ENCODE data around the gene GLP1R.

The GLP1R gene

GRCh38 chr6:39079197-39080125 lies 30.9 kb downstream of the GLP1R start:
- DNase-seq (ENCODE audit: insufficient read length, low spot score) = no peak
- TF ChIP-seq POLR2A (IDR thresholded peaks at IDR 0.05; ENCODE audit: low read depth, low read length) = no peak
- no peak for FAIRE-seq

DNA sequence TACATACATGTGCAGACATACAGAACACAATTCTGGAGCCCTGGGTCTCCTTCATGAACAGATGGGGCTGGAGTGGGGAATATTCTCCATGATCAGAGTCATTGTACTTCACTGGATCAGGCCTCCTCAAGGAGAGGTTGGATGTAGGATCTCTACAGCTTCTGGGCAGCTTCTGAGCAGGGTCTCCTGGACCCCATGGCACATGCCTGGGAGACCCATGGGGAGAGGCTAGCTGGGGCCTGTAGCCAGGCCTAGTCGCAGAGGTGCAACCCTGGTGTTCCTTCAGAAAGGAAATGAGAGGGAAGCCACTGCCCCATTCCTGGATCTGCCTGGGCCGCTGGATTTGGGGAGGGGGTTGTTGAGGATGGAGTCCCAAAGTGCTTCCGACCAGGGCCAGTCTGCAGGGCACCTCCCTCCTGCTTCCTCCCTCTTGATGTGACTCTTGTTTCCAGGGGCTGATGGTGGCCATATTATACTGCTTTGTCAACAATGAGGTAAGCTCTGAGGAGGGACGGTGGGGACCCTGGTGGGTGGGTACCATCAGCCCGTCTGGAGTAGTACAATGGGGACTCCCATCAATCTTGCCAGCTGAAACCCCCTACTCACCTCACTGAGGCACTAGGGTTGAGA lies 31.8 kb downstream of the GLP1R start:
- no peak for FAIRE-seq
- no peak for DNase-seq (ENCODE audit: insufficient read length, low spot score)
- no peak for TF ChIP-seq POLR2A (IDR thresholded peaks at IDR 0.05; ENCODE audit: low read depth, low read length)

- no peak for DNase-seq (ENCODE audit: insufficient read length, low spot score)
- no peak for FAIRE-seq
- TF ChIP-seq POLR2A (IDR thresholded peaks at IDR 0.05; ENCODE audit: low read depth, low read length) = no peak
Observed at GRCh38 chr6:39082310-39082709, 33.7 kb downstream of the GLP1R start.

DNA sequence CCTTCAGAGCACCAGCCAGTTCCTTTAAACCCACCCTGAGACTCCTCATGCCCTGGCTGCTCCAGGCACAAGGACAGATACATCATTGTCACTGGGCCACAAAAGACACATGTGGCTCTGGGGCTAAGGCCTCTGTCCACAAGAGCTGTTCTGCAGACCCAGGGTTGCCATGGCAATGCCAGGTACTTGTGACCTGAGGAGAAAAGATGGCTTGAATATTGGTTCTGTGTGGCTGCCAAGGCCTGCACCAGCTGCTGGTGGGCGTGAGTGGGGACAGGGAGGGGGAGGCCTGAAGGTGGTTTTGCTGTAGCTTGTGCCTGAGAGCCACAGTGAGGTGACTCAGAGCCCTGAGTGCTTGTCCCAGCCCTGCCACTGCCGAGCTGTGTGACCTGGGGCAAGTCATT lies 34.7 kb downstream of the GLP1R start:
- DNase-seq (ENCODE audit: insufficient read length, low spot score) (no peak), FAIRE-seq (no peak)
- no peak for TF ChIP-seq POLR2A (IDR thresholded peaks at IDR 0.05; ENCODE audit: low read depth, low read length)

DNA sequence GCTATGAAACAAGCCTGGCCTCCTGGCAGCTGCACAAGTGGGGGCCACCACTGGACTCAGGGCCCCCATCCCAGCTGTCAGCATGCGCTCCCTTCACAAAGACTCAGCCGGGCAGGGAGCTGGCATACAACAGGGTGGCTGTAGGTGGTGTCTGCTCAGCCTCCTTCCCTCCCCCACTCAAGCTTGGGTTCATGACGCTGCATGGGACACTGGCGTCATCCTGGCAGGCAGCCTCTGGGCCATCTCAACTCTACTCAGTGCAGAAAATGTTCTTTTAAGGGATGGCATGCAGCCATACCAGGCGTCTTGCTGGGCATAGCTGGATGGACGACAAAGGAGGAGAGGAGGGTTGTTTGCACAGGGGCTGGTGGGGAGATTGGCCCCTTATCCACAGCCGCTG lies 35.9 kb downstream of the GLP1R start:
- FAIRE-seq = no peak
- DNase-seq (ENCODE audit: insufficient read length, low spot score) = no peak
- TF ChIP-seq POLR2A (IDR thresholded peaks at IDR 0.05; ENCODE audit: low read depth, low read length) = no peak

DNA sequence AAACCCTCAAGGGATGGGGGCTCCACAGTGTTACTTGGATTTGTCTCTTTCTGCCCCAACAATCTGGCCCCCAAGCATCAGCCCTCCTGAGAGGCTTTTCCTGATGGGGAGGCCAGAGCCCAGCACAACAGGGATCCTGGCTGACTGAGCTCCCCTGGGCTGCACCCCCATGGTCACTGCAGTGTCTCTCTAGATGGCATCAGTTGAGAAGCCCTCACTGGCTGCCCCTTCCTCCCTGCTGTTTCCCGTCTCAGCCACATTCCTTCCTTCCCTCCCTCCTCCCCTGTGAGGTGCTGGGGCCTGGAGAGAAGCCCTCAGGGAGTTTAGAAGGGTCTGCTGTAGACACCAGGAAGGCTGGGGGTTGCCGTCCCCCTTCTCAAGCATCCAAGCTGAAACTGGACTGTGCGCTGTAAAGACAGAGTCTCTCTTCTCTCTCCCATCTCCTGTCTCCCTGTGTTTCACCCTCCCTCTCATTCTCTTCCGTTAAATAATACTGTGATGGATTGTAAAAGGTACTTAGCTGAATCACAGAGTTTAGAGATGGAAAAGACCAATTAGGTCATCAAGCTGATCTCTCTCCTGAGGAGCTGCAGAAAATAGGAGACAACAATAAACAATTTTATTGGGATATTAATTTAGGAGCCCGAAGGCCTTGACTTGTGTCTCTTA lies 36.7 kb downstream of the GLP1R start:
- DNase-seq (ENCODE audit: insufficient read length, low spot score) (no peak), FAIRE-seq (no peak)
- no peak for TF ChIP-seq POLR2A (IDR thresholded peaks at IDR 0.05; ENCODE audit: low read depth, low read length)

DNA sequence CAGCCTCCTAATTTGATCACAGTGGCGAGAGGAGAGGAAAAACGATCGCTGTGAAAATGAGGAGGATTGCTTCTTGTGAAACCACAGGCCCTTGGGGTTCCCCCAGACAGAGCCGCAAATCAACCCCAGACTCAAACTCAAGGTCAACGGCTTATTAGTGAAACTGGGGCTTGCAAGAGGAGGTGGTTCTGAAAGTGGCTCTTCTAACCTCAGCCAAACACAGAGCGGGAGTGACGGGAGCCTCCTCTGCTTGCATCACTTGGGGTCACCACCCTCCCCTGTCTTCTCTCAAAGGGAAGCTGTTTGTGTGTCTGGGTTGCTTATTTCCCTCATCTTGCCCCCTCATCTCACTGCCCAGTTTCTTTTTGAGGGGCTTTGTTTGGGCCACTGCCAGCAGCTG lies 37.7 kb downstream of the GLP1R start:
- DNase-seq (ENCODE audit: insufficient read length, low spot score) = no peak
- FAIRE-seq = no peak
- no peak for TF ChIP-seq POLR2A (IDR thresholded peaks at IDR 0.05; ENCODE audit: low read depth, low read length)

GRCh38 chr6:39086711-39087110 lies 38.1 kb downstream of the GLP1R start:
- FAIRE-seq (no peak), DNase-seq (ENCODE audit: insufficient read length, low spot score) (no peak)
- TF ChIP-seq POLR2A (IDR thresholded peaks at IDR 0.05; ENCODE audit: low read depth, low read length) = no peak

GRCh38 chr6:39087197-39087596 lies 38.6 kb downstream of the GLP1R start:
- DNase-seq (ENCODE audit: insufficient read length, low spot score) = no peak
- no peak for TF ChIP-seq POLR2A (IDR thresholded peaks at IDR 0.05; ENCODE audit: low read depth, low read length)
- FAIRE-seq = no peak

DNA sequence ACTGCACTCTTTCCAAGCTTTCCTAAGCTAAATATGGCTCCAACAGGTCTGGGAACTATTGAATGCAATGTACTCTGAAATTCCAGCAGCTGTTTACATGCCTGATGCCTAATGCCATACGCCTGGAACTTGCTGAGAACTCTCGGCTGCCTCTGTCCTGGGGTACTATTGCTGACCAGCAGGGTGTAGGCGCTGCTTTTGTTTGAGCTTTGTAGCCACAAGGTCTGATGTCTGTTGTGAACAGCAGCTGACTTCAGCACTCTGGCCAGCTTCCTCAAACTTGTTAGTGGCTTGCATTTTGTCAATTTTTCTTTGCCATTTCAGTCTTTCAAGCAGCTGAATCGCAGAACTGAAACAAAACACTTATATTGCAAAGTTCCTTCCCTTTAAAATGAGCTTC lies 39.8 kb downstream of the GLP1R start:
- DNase-seq (ENCODE audit: insufficient read length, low spot score) = no peak
- FAIRE-seq = no peak
- TF ChIP-seq POLR2A (IDR thresholded peaks at IDR 0.05; ENCODE audit: low read depth, low read length) = no peak

GRCh38 chr6:39090036-39090435 lies 41.5 kb downstream of the GLP1R start:
- TF ChIP-seq POLR2A (IDR thresholded peaks at IDR 0.05; ENCODE audit: low read depth, low read length) = no peak
- DNase-seq (ENCODE audit: insufficient read length, low spot score) (no peak), FAIRE-seq (no peak)

DNA sequence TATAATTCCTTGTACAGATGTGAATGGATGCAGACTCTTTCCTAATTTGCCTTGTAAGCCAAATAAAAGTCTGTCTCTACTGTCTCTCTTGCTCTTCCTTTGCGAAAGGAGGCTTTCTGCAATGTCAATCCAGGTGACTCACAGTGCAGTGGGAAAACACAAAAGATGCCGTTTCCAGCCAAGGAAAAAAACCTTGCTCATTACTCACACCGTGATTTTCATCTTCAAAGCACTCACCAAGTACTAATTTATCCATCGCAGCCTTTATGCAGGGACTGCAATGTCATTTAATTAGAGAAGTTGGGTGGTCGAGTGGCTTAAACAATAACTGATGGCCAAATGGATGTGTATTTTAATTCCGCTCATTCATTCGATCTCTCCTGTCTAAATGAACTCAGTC lies 42.6 kb downstream of the GLP1R start:
- DNase-seq (ENCODE audit: insufficient read length, low spot score) (no peak), FAIRE-seq (no peak)
- TF ChIP-seq POLR2A (IDR thresholded peaks at IDR 0.05; ENCODE audit: low read depth, low read length) = no peak

GRCh38 chr6:39092124-39092523 lies 43.5 kb downstream of the GLP1R start:
- TF ChIP-seq POLR2A (IDR thresholded peaks at IDR 0.05; ENCODE audit: low read depth, low read length) = no peak
- DNase-seq (ENCODE audit: insufficient read length, low spot score) (no peak), FAIRE-seq (no peak)

DNA sequence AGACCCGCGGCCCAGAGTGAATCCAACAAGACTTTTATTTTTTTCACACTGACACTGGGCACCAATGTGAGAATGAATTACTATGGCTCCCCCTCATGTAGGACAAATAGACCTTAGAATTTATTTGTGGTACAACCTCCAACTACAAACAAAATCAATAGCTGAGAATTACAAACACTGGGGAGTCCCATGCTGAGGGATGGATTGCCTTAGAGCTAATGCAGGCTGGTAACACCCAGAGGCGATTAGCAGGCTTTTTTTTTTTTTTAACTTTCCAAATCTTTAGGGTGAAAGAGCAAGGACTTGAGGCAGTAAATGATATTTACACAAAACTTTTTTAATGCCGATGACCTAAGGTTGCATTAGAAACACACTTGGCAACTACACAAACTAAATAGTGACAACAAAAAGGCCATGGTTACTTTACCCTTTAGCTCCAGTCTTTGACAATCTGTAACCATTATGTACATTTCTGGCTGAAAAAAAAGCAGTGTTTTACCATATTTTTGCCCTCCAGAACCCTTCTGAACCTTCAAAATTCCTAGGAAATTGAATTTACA lies 44.6 kb downstream of the GLP1R start:
- FAIRE-seq (no peak), DNase-seq (ENCODE audit: insufficient read length, low spot score) (no peak)
- no peak for TF ChIP-seq POLR2A (IDR thresholded peaks at IDR 0.05; ENCODE audit: low read depth, low read length)

Data from H54 (cell line).